Esophagus (tissue), 2 donors: Measurements from ENCODE around the gene LIN7A. TPM values are rescaled to one million over a fixed set of nuclear protein-coding genes. Genes with fewer than 3 reads are reported as not detected.

Experiments
- H3K27ac ChIP-seq, 2 donors: one replicate each; pipeline ENCODE4 v1.5.1; 2013; ENCODE audit warnings: low read depth in 2 of 2, mild to moderate bottlenecking in 2 of 2, inconsistent platforms in 1 of 2, low read length in 1 of 2, moderate library complexity in 1 of 2
- H3K27me3 ChIP-seq, 2 donors: one replicate each; pipeline ENCODE4 v1.6.1; 2013; ENCODE audit warnings: low read length in 2 of 2, control low read depth in 1 of 2, mild to moderate bottlenecking in 1 of 2; ENCODE audit not compliant: insufficient read depth in 2 of 2, control insufficient read depth in 1 of 2
- H3K36me3 ChIP-seq, 2 donors: one replicate each; pipeline ENCODE4 v1.6.1; 2013; ENCODE audit warnings: low read length in 1 of 2; ENCODE audit not compliant: control insufficient read depth in 2 of 2, insufficient read depth in 2 of 2
- H3K4me1 ChIP-seq, 2 donors: one replicate each; pipeline ENCODE4 v1.6.1; 2013; ENCODE audit warnings: low read length in 1 of 2; ENCODE audit not compliant: control insufficient read depth in 2 of 2, insufficient read depth in 2 of 2
- H3K4me3 ChIP-seq, 2 donors: one replicate each; pipeline ENCODE4 v1.5.1; 2013; ENCODE audit warnings: low read length in 2 of 2, mild to moderate bottlenecking in 2 of 2, low read depth in 1 of 2, moderate library complexity in 1 of 2
- H3K9me3 ChIP-seq, 2 donors: one replicate each; pipeline ENCODE4 v1.6.1; 2013; ENCODE audit warnings: mild to moderate bottlenecking in 2 of 2, low read depth in 1 of 2, low read length in 1 of 2, moderate library complexity in 1 of 2; ENCODE audit not compliant: control insufficient read depth in 2 of 2, insufficient read depth in 1 of 2
- WGBS, 2 donors: extraction: QIAGEN DNeasy Blood & Tissue Kit; methylation state at CpG; one replicate each; pipeline ENCODE4 v1.1.7; 2013; 5-methylcytosine and 5-hydroxymethylcytosine counted together
- polyA plus RNA-seq, 2 donors: library from polyadenylated mRNA; stranded (reverse); fragments of 200-250 nt; gene quantifications; one replicate each; pipeline ENCODE4 v1.2.3, GENCODE V29; 2013
- donor health status: healthy with polysubstance abuse.
- donor health status: Bipolar disorder and iron deficiency.

LIN7A gene, protein sequence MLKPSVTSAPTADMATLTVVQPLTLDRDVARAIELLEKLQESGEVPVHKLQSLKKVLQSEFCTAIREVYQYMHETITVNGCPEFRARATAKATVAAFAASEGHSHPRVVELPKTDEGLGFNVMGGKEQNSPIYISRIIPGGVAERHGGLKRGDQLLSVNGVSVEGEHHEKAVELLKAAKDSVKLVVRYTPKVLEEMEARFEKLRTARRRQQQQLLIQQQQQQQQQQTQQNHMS
- polyA plus RNA-seq, result under 1 TPM; 0.15 to 0.16 TPM

DNA sequence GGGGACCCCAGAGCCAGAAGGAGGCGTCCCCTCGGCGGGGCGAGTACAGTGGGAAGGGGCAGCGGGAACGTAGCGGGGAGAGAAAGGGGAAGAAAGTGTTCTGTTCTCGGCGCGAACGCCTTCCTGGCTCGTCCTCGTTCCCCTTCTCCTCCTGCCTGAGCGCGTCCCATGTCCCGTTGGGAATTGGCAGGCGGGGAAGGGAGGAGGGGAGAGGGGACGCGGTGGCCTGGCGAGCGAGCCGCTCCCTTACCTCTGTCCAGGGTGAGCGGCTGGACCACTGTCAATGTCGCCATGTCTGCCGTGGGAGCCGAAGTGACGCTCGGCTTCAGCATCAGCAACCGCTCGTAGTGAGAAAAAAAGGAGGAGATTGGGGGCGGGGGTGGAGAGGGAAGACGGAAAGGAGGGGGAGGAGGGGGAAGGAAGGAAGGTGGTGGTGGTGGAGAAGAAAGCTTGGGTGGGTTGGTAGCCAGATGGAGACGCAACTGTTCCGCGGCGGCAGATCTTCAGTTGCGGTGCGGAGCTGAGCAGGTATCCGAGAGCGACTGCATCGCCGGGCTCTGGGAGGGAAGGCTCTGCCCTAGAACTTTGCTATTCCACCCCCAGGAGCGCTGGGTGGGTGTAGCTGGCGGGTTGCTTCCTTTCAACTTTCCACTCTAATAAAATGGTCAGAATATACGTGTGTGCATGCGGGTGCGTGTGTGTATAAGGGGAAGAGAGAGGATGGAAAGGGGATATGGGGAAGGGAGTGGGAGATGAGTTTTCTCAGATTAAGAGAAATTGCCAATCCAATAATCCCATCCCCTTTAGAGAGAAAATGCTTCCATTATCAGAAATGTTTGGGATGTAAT lies at the start of gene LIN7A:
Gene LIN7A, minus strand, starts transcription at position 544 of the 848 bp plus-strand sequence. Its CDS starts 212 bp downstream, at position 332.
- Histone ChIP-seq H3K36me3 (no peaks in the 10 kb centered on the region), H3K27ac (peak within 1 kb of the TSS; percentile 29 to 58), H3K27me3 (peaks cover 0 to 4% of the 10 kb centered on the region in 2 donors), H3K4me3 (peak within 1 kb of the TSS; percentile 53 to 55), H3K9me3 (no peaks in the 10 kb centered on the region), H3K4me1 (peaks cover 0 to 6% of the 10 kb centered on the region in 2 donors)
- 5% methylated on average over 45 to 47 of the region's 47 CpGs for WGBS, 2 donors

DNA sequence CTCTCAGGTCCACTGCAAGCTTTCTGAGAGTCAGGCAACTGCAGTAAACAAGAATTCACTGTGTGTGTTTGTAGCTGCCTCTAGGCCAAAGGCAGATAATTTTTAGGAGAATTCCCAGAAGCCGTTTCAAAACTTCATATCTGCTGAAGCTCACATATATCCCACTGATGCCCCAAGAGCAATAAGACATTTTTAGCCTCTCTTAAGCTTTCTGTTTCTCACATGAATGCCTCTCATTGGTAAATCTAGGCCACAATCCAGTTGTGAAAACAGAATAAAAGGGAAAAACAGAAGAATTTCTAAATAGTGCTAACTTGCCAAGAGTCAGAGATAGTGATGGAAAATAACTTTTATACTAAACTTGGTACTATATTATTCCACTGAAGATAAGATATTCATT lies 48.5 kb upstream of the LIN7A start:
- H3K9me3 ChIP-seq, result no peaks in the 10 kb centered on the region
- no peak overlapping the region for H3K27ac ChIP-seq
- no peaks in the 10 kb centered on the region for H3K4me1 ChIP-seq
- 68 to 74% methylated on average over 1 of the region's 1 CpG for WGBS, 2 donors
- no peaks in the 10 kb centered on the region for H3K36me3 ChIP-seq
- no peaks in the 10 kb centered on the region for H3K27me3 ChIP-seq
- H3K4me3 ChIP-seq, result no peak overlapping the region

- Histone ChIP-seq H3K9me3 (peaks cover 0 to 2% of the 10 kb centered on the region in 2 donors), H3K4me1 (no peaks in the 10 kb centered on the region), H3K27ac (no peak overlapping the region), H3K36me3 (no peaks in the 10 kb centered on the region), H3K4me3 (no peak overlapping the region), H3K27me3 (no peaks in the 10 kb centered on the region)
- 74 to 75% methylated on average over 6 of the region's 6 CpGs for whole genome bisulfite sequencing, 2 donors
Observed at GRCh38 chr12:80979816-80980215, 42.1 kb upstream of the LIN7A start.

DNA sequence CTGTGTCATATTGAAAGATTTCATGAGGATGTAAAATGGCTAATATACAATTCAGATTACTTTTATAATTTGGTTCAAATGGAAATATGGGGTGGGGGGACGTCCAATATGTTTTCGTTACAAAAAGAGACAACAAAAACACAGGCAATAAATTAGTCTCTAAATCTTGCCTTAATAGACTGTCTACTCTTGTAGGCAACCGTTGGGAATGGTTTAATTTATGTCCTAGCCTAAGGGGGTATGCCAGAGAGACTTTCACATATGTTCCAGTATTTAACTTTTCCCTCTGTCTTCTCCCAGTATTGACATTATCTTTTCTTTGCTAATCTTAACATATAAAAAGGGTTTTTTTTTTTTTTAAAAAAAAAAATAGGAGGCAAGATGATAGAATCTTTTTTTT lies 41.5 kb upstream of the LIN7A start:
- H3K4me1 ChIP-seq, result no peaks in the 10 kb centered on the region
- H3K9me3 ChIP-seq, result peaks cover 0 to 2% of the 10 kb centered on the region in 2 donors
- H3K27ac ChIP-seq, result no peak overlapping the region
- 54 to 63% methylated on average over 3 of the region's 3 CpGs for WGBS, 2 donors
- H3K27me3 ChIP-seq, result no peaks in the 10 kb centered on the region
- H3K36me3 ChIP-seq, result no peaks in the 10 kb centered on the region
- no peak overlapping the region for H3K4me3 ChIP-seq

GRCh38 chr12:80977346-80977745 lies 39.6 kb upstream of the LIN7A start:
- no peaks in the 10 kb centered on the region for H3K4me1 ChIP-seq
- peaks cover 0 to 2% of the 10 kb centered on the region in 2 donors for H3K9me3 ChIP-seq
- no peak overlapping the region for H3K27ac ChIP-seq
- WGBS, 2 donors, result 66 to 75% methylated on average over 6 of the region's 6 CpGs
- H3K4me3 ChIP-seq, result no peak overlapping the region
- no peaks in the 10 kb centered on the region for H3K36me3 ChIP-seq
- H3K27me3 ChIP-seq, result no peaks in the 10 kb centered on the region

- Histone ChIP-seq H3K27me3 (no peaks in the 10 kb centered on the region), H3K9me3 (no peaks in the 10 kb centered on the region), H3K27ac (no peak overlapping the region), H3K4me1 (no peaks in the 10 kb centered on the region), H3K4me3 (no peak overlapping the region), H3K36me3 (no peaks in the 10 kb centered on the region)
Observed at GRCh38 chr12:80968326-80968725, 30.6 kb upstream of the LIN7A start.

DNA sequence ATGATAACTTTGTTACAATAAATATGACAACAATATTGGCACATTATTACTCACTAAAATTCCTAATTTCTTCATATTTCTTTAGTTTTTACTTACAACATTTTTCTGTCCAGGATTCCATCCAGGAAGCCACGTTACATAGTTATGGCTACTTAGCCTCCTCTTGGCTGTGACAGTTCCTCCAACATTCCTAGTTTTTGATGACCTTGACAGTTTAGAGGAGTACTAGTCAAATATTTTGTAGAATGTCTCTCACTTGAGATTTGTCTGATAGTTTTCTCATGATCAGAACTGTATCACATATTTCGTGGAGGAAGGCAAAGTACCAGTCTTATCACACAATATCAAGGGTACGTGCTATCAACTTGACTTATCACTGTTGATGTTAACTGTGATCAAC lies 29.8 kb upstream of the LIN7A start:
- H3K36me3 ChIP-seq, result no peaks in the 10 kb centered on the region
- no peaks in the 10 kb centered on the region for H3K9me3 ChIP-seq
- no peaks in the 10 kb centered on the region for H3K27me3 ChIP-seq
- H3K4me3 ChIP-seq, result no peak overlapping the region
- 63 to 79% methylated on average over 3 of the region's 3 CpGs for WGBS, 2 donors
- no peak overlapping the region for H3K27ac ChIP-seq
- H3K4me1 ChIP-seq, result no peaks in the 10 kb centered on the region

DNA sequence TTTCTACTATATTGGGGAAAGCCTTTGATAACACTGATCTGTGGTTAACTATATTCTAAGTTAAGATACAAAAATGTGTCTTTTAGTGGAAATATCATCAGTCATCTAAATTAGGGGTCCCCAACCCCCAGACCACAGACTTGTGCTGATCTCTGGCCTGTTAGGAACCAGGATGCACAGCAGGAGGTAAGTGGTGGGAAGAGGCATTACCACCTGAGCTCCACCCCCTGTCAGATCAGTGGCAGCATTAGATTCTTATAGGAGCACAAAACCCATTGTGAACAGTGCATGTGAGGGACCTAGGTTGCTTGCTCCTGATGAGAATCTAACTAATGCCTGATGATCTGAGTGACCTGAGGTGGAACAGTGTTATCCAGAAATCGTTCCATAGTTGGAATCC lies 28.3 kb upstream of the LIN7A start:
- Histone ChIP-seq H3K27me3 (no peaks in the 10 kb centered on the region), H3K36me3 (no peaks in the 10 kb centered on the region), H3K4me1 (no peaks in the 10 kb centered on the region), H3K9me3 (no peaks in the 10 kb centered on the region), H3K4me3 (no peak overlapping the region), H3K27ac (no peak overlapping the region)
- WGBS, 2 donors, result 59 to 68% methylated on average over 1 of the region's 1 CpG

- WGBS, 2 donors, result 73 to 91% methylated on average over 5 of the region's 5 CpGs
- Histone ChIP-seq H3K4me3 (no peak overlapping the region), H3K4me1 (no peaks in the 10 kb centered on the region), H3K36me3 (no peaks in the 10 kb centered on the region), H3K27ac (no peak overlapping the region), H3K9me3 (no peaks in the 10 kb centered on the region), H3K27me3 (no peaks in the 10 kb centered on the region)
Observed at GRCh38 chr12:80958162-80958561, 20.4 kb upstream of the LIN7A start.
